Hippocampal formation (tissue), 2 donors: ENCODE measurements around the gene AVP.

Source experiments
- DNase-seq, 2 donors: peaks; one replicate each; lab custom pipeline; 2025; lab: John Stamatoyannopoulos, UW

The AVP gene

GRCh38 chr20:3109350-3110302 is 25.1 kb upstream of the AVP start:
- DNase-seq = no peak

- no peak for DNase-seq
Observed at GRCh38 chr20:3107464-3108025, 23.0 kb upstream of the AVP start.

- DNase-seq = no peak
Observed at GRCh38 chr20:3106658-3107463, 22.3 kb upstream of the AVP start.

GRCh38 chr20:3106185-3106584 is 21.7 kb upstream of the AVP start:
- no peak for DNase-seq

GRCh38 chr20:3105256-3106137 is 21.0 kb upstream of the AVP start:
- no peak for DNase-seq

- no peak for DNase-seq
Observed at GRCh38 chr20:3103369-3104032, 19.0 kb upstream of the AVP start.

- peak in 1 of 2 donors; percentile 16 for DNase-seq
Observed at GRCh38 chr20:3102575-3103368, 18.2 kb upstream of the AVP start.

- DNase-seq = no peak
Observed at GRCh38 chr20:3101737-3102574, 17.4 kb upstream of the AVP start.

GRCh38 chr20:3101251-3101650 is 16.7 kb upstream of the AVP start:
- DNase-seq = no peak

- no peak for DNase-seq
Observed at GRCh38 chr20:3100480-3100879, 16.0 kb upstream of the AVP start.

GRCh38 chr20:3094848-3095629 is 10.5 kb upstream of the AVP start:
- no peak for DNase-seq

GRCh38 chr20:3093861-3094361 is 9.4 kb upstream of the AVP start:
- DNase-seq = no peak

GRCh38 chr20:3092611-3093379 is 8.3 kb upstream of the AVP start:
- no peak for DNase-seq

GRCh38 chr20:3090565-3090964 is 6.0 kb upstream of the AVP start:
- no peak for DNase-seq

- DNase-seq = no peak
Observed at GRCh38 chr20:3088031-3088430, 3.5 kb upstream of the AVP start.

GRCh38 chr20:3085571-3086072 is 1.1 kb upstream of the AVP start:
- DNase-seq = no peak

- no peak for DNase-seq
Observed at GRCh38 chr20:3084986-3085360, 449 bp upstream of the AVP start.
